ENCODE results near the gene KLHL18. TPM values are rescaled to one million over a fixed set of nuclear protein-coding genes. Genes with fewer than 3 reads are reported as not detected.
"Not testable (repeated sequence)": the region's sequence is repeated elsewhere in the genome, so short reads cannot be mapped to it uniquely, and the experiment has no call there.

KLHL18 gene
- total RNA-seq, 1 donor: 22.9 TPM

GRCh38 chr3:47313341-47314055 is 30.8 kb downstream of the KLHL18 start:
- no peak for TF ChIP-seq CTCF (IDR thresholded peaks at IDR 0.05; ENCODE audit: insufficient read depth, low read depth, low read length)
- H3K4me3 ChIP-seq (ENCODE audit: low read depth, low read length): no peak overlapping the region
- DNase-seq (ENCODE audit: low read depth): no peak

- no peak for DNase-seq (ENCODE audit: low read depth)
- H3K4me3 ChIP-seq (ENCODE audit: low read depth, low read length): no peak overlapping the region
- no peak for TF ChIP-seq CTCF (IDR thresholded peaks at IDR 0.05; ENCODE audit: insufficient read depth, low read depth, low read length)
Observed at GRCh38 chr3:47314056-47314764, 31.5 kb downstream of the KLHL18 start.

- no peak overlapping the region for H3K4me3 ChIP-seq (ENCODE audit: low read depth, low read length)
- peak; percentile 34 for DNase-seq (ENCODE audit: low read depth)
- TF ChIP-seq CTCF (IDR thresholded peaks at IDR 0.05; ENCODE audit: insufficient read depth, low read depth, low read length): no peak
Observed at GRCh38 chr3:47315069-47315647, 32.4 kb downstream of the KLHL18 start.

- peak; percentile 23 for DNase-seq (ENCODE audit: low read depth)
- not testable (repeated sequence) for H3K4me3 ChIP-seq (ENCODE audit: low read depth, low read length)
Observed at GRCh38 chr3:47316151-47316550, 33.4 kb downstream of the KLHL18 start.

GRCh38 chr3:47318916-47319315 is 36.2 kb downstream of the KLHL18 start:
- peak; percentile 53 for DNase-seq (ENCODE audit: low read depth)
- H3K4me3 ChIP-seq (ENCODE audit: low read depth, low read length): no peak overlapping the region
- TF ChIP-seq CTCF (IDR thresholded peaks at IDR 0.05; ENCODE audit: insufficient read depth, low read depth, low read length): no peak

GRCh38 chr3:47319956-47320355 is 37.2 kb downstream of the KLHL18 start:
- H3K4me3 ChIP-seq (ENCODE audit: low read depth, low read length): no peak overlapping the region
- no peak for DNase-seq (ENCODE audit: low read depth)
- TF ChIP-seq CTCF (IDR thresholded peaks at IDR 0.05; ENCODE audit: insufficient read depth, low read depth, low read length): no peak

All from fibroblast of villous mesenchyme (primary cell).